A549 treated with Hydrocortisone at 1 μM for 4 hours (cell line): ENCODE results near the gene RABEP2. TPM values are rescaled to one million over a fixed set of nuclear protein-coding genes. Genes with fewer than 3 reads are reported as not detected.

Experiments
- total RNA-seq: library from RNA; stranded (reverse); fragments of 200-300 nt; extraction: Qiagen RNA extraction; gene quantifications from 5 replicates; pipeline ENCODE4 v1.2.3, GENCODE V29; 2022

RABEP2 gene, protein sequence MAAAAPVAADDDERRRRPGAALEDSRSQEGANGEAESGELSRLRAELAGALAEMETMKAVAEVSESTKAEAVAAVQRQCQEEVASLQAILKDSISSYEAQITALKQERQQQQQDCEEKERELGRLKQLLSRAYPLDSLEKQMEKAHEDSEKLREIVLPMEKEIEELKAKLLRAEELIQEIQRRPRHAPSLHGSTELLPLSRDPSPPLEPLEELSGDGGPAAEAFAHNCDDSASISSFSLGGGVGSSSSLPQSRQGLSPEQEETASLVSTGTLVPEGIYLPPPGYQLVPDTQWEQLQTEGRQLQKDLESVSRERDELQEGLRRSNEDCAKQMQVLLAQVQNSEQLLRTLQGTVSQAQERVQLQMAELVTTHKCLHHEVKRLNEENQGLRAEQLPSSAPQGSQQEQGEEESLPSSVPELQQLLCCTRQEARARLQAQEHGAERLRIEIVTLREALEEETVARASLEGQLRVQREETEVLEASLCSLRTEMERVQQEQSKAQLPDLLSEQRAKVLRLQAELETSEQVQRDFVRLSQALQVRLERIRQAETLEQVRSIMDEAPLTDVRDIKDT
- 8.7 to 9.6 TPM (median 8.9 TPM) in 5 replicates for total RNA-seq

DNA sequence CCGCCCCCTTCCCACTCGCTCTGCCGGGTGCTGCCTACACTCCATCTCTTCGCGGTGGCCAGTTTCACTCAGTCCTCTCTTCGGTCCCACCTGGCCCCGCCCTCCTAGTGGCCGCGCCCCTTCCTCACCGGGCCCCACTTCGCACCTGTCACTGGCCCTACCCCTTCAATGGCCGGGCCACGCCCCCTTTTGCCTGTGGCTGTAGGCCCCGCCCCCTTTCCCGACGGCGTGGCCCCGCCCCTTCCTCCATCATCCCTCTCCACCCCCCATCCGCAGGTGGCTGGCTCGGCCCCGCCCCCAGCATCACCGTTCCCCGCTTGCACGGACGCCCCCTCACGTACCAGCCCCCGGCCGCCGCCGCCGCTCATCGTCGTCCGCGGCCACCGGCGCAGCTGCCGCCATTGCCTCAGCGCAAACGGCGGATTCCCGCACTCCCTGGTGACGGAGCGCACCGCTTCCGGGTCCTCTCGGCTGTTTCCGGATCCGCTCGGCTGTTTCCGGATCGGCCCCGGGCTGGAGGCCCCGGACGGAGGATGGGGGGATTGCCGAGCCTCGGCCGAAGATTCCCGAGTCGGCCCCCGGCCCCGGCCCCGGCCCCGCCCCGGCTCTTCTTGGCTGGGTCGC lies at the start of gene RABEP2:
Gene RABEP2, minus strand, starts transcription at position 477 of the 624 bp plus-strand sequence. Its CDS starts 75 bp downstream, at position 402.

DNA sequence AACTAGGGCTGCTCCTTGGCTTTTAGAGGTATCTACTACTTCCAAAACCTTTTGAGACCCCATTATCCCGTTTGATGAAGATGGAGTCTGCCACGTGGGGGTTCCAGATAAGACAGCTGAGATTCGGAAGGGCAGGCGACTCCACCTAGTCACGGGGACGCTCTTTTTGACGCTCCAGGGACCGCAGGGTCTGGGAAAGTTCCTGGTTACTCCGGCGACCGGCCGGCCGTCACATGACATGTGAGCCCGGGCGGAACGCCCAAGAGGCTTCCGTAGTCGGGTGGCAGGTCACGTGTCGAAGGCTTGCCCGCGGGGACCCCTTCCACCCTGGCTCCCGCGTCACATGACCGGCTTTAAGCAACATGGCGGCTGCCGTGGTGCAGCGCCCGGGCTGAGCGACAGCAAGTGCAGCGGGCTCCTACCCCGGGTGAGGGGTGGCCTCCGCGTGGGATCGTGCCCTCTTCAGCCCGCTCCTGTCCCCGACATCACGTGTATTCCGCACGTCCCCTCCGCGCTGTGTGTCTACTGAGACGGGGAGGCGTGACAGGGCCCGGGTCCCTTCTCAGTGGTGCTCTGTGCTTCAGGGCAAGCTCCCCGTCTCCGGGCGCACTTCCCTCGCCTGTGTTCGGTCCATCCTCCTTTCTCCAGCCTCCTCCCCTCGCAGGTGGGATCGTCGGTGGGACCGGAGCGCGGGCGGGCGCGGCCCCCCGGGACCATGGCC lies 49.6 kb upstream of the RABEP2 start, which contains the start of gene SPNS1:
Gene SPNS1, plus strand, starts transcription at position 342 of the 721 bp plus-strand sequence. Its CDS starts 374 bp downstream, at position 716.

DNA sequence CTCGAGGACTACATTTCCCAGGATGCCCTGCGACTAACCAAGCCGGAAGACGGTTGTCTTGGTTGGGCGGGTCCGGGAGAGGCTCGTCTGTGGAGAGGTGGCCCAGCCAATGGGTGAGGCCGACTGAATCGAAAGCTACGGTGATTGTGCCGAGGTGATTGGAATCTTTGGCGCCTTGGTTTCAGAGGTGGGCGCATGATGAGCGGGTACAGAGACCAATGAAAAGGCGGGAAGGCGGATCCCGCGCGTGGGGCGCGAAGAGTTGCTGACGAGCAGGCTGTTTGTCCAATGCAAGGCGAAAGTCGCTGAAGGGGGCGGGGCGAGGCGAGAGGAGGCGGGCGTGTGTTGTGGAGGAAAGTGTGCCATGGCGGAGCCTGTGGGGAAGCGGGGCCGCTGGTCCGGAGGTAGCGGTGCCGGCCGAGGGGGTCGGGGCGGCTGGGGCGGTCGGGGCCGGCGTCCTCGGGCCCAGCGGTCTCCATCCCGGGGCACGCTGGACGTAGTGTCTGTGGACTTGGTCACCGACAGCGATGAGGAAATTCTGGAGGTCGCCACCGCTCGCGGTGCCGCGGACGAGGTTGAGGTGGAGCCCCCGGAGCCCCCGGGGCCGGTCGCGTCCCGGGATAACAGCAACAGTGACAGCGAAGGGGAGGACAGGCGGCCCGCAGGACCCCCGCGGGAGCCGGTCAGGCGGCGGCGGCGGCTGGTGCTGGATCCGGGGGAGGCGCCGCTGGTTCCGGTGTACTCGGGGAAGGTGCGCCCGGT lies 25.8 kb upstream of the RABEP2 start, which contains the start of gene NFATC2IP:
Gene NFATC2IP, plus strand, starts transcription at position 290 of the 762 bp plus-strand sequence. Its CDS starts 75 bp downstream, at position 365.

DNA sequence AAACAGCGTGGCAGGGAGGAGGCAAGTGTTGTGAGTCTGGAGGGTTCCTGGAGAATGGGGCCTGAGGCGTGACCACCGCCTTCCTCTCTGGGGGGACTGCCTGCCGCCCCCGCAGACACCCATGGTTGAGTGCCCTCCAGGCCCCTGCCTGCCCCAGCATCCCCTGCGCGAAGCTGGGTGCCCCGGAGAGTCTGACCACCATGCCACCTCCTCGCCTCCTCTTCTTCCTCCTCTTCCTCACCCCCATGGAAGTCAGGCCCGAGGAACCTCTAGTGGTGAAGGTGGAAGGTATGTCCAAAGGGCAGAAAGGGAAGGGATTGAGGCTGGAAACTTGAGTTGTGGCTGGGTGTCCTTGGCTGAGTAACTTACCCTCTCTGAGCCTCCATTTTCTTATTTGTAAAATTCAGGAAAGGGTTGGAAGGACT lies 6.8 kb upstream of the RABEP2 start, which contains the start of gene CD19:
Gene CD19, plus strand, starts transcription at position 171 of the 425 bp plus-strand sequence. Its CDS starts 30 bp downstream, at position 201.

DNA sequence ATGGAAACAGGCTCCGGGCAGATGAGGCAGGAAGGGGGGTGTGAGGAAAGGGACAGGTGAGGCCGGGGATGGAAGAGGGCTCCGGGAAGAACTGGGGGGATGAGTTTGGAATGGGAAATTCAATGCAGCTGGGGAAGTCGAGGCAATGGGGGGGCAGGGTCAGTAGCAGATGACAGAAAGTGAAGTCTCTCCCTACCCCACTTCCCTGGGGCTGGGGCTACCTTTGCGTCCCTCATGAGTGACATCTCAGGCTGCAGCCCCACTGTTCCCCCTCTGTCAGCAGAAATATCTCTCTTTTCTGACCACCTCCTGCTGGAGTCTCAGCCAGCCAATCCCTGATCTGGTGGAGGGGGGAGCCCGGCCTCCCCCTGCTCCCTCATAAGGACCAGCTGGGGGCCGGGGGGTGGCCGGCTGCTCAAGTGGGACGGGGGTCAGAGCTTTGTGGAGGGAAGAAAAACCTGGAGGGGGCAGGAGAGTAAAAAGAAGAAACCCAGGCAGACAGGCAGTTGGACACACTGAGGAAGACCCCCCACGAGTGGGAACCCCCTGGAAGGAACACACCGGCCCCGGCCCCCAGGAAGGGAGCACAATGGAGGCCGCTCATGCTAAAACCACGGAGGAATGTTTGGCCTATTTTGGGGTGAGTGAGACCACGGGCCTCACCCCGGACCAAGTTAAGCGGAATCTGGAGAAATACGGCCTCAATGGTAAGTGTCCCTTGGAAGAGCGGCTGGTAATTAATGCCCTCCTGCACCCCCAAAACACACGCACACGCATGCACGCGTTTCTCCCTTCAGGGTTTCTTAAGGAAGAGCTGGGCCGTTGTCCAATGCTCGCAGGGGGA lies 46.7 kb downstream of the RABEP2 start, which contains the start of gene ATP2A1:
Gene ATP2A1, plus strand, starts transcription at position 406 of the 844 bp plus-strand sequence. Its CDS starts 184 bp downstream, at position 590.

Other genes with a start within 250 kb of the RABEP2 start
- 231 to 365 TPM (median 342 TPM) in 5 replicates for gene EIF3C, start 213.8 kb downstream of the RABEP2 start, total RNA-seq
- 1.1 to 2.0 TPM (median 1.7 TPM) in 5 replicates for gene NPIPB9, start 173.5 kb downstream of the RABEP2 start, total RNA-seq
- 102 to 127 TPM (median 120 TPM) in 5 replicates for gene ATXN2L, start 102.2 kb downstream of the RABEP2 start, total RNA-seq
- 239 to 307 TPM (median 280 TPM) in 5 replicates for gene TUFM, start 78.9 kb downstream of the RABEP2 start, total RNA-seq
- gene SH2B1, start 61.4 kb downstream of the RABEP2 start, total RNA-seq: 25.4 to 30.3 TPM (median 28.2 TPM) in 5 replicates
- 1.9 to 3.6 TPM (median 2.1 TPM) in 5 replicates for gene ATP2A1, start 46.8 kb downstream of the RABEP2 start, total RNA-seq
- gene CD19, start 6.7 kb upstream of the RABEP2 start, total RNA-seq: 0.06 TPM in 1 of 5 replicates, not detected in the others
- gene NFATC2IP, start 25.7 kb upstream of the RABEP2 start, total RNA-seq: 22.6 to 27.6 TPM (median 24.5 TPM) in 5 replicates
- 60.5 to 78.3 TPM (median 72.4 TPM) in 5 replicates for gene SPNS1, start 49.5 kb upstream of the RABEP2 start, total RNA-seq
- 3.5 to 5.1 TPM (median 4.3 TPM) in 5 replicates for gene LAT, start 59.8 kb upstream of the RABEP2 start, total RNA-seq